Activated T-helper 1 cell treated with Interleukin-2 at 50 U/mL for 16 hours (primary cell): ENCODE data around the gene PSORS1C1.
A peak's percentile ranks its signal among the peaks of the same experiment; 100 is the strongest.
"Not testable (repeated sequence)": the region's sequence is repeated elsewhere in the genome, so short reads cannot be mapped to it uniquely, and the experiment has no call there.

Experiments used
- DNase-seq: peaks from one replicate; pipeline ENCODE4 v3.0.0-alpha.2; 2020; ENCODE audit warnings: low read depth

The PSORS1C1 gene, protein sequence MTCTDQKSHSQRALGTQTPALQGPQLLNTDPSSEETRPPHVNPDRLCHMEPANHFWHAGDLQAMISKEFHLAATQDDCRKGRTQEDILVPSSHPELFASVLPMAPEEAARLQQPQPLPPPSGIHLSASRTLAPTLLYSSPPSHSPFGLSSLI

DNA sequence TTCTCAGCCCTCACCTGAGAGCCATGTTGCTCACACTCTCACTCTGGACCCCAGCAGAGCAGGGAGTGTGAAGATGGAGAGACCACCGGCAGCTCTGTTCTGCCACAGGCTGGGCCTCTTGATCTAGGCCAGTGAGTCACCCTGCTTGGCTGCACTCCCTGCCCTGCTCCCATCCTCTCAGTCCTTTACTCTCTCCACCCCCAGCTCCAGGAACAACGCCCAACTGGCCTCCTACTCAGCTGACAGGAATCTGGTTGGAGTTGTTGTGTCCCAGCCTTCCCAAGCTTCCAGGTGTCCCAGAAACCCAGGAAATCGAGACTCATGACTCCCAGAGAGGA, at the start of gene PSORS1C1:
Gene PSORS1C1 (plus strand): TSS at position 260 of the 338 bp plus-strand sequence. CDS start 14,833 bp downstream, outside the sequence.
- DNase-seq, result no peak

DNA sequence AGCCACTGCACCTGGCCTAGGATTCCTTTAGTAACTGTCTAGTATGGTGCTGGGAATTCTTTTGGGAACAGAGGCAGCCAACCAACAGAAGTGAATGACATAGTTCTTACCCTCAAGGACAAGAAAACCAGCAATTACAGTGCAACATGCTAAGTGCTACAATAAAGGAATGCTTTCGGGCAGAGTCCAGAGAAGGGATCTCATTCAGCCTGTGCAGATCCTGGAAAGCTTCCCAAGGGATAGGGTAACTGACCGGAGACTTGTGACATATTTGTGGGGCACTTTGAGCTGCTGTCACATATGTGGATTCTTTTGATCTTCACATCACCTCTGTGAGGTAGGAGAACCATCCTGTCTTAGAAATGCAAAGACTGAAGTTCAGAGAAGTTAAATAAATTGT, 49.0 kb upstream of the PSORS1C1 start:
- DNase-seq, result no peak

DNA sequence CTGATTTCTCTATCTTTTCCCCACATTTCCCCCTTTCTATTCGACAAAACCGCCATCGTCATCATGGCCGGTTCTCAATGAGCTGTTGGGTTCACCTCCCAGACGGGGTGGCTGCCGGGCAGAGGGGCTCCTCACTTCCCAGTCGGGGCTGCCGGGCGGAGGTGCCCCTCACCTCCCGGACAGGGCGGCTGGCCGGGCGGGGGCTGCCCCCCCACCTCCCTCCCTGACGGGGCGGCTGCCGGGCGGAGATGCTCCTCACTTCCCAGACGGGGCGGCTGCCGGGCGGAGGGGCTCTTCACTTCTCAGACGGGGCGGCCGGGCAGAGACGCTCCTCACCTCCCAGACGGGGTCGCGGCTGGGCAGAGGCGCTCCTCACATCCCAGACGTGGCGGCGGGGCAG, 47.6 kb upstream of the PSORS1C1 start:
- not testable (repeated sequence) for DNase-seq

GRCh38 chr6:31067891-31068668, 46.5 kb upstream of the PSORS1C1 start:
- DNase-seq, result not testable (repeated sequence)

DNA sequence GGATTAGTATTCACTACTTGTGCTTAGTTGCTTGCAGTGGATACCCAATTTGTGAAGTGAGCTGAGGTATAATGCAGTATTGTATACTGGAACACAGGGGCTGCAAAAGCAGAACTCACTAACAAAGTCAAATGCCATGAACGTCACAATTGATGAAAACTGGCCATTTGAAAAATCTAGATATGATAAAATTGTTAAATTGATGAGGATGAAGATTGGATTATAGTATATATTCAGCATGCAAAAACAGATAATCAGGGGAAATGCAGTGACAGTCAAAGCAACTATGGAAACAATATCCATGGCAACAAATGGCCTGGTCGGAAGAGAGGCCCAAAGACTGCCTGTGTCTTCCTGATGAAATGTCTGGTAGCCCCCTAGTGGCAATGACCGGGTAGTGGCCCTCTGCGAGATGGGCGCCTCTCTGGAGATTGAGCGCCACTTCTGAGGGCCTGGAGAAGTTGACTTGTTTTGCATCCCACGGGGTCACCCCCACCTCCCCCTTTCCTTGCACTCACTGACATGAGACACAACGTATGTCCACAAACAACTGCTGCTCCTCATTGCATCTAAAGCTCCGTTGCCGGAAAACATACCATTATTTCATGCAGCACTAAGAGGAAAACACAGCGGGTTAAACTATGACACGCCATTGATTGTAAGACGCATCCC, 45.8 kb upstream of the PSORS1C1 start:
- peak; percentile 35 for DNase-seq

DNA sequence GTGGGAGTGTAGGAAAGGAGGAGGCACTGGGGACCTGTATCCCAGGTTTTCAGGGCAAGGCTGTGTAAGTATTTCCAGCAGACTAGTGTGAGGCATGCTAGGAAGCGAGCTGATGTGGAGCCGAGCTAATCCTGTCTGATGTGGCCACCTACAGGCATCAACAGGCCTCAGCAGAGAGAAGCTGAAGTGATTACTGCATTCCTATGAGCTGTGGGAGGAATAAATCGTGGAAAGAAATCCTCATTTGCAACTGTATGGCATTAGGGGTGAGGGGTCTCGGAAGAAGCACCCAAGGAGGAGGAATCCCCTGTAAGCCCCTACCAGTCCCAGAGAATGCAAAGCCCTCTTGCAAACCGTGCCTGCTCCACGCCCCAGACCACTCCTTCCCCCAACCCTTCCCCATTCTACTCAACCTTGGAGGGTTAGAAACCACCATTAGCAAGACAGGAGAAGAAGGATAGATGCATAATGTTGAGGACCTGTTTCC, 43.8 kb upstream of the PSORS1C1 start:
- DNase-seq, result no peak

GRCh38 chr6:31074401-31074800, 40.2 kb upstream of the PSORS1C1 start:
- DNase-seq, result no peak

GRCh38 chr6:31075528-31075927, 39.1 kb upstream of the PSORS1C1 start:
- DNase-seq, result no peak

DNA sequence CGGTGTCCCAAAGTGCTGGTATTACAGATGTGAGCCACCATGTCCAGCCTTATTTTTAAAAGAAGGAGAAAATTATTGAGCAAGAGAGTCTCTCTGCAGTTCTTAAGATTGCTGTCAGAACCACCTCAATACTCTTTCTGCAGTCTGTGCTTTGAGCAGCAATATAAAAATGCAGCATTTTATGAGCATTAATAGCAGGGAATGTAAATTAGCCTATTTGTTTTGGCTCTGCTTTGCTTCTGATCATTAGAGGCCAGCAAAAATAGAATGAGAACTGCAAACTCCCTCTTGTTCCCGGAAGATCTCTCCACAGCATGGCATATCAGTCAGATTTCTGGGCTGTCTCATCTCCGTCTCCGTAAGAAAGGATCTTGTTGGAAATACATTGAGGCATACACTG, 38.0 kb upstream of the PSORS1C1 start:
- DNase-seq, result no peak

- peak; percentile 35 for DNase-seq
Measured at GRCh38 chr6:31079656-31080261, 34.8 kb upstream of the PSORS1C1 start.

DNA sequence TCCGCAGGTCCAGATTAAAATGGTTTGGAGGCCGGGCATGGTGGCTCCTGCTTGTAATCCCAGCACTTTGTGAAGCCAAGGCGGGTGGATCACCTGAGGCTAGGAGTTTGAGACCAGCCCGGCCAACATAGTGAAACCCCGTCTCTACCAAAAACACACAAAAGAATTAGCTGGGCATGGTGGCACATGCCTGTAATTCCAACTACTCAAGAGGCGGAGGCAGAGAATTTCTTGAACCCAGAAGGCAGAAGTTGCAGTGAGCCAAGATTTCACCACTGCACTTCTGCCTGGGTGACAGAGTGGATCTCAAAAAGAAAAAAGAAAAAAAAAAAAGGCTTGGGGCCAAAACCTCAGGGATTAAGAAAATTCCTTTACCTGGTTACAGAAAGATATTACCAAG, 32.7 kb upstream of the PSORS1C1 start:
- DNase-seq, result no peak

- no peak for DNase-seq
Measured at GRCh38 chr6:31083742-31084354, 30.8 kb upstream of the PSORS1C1 start.

DNA sequence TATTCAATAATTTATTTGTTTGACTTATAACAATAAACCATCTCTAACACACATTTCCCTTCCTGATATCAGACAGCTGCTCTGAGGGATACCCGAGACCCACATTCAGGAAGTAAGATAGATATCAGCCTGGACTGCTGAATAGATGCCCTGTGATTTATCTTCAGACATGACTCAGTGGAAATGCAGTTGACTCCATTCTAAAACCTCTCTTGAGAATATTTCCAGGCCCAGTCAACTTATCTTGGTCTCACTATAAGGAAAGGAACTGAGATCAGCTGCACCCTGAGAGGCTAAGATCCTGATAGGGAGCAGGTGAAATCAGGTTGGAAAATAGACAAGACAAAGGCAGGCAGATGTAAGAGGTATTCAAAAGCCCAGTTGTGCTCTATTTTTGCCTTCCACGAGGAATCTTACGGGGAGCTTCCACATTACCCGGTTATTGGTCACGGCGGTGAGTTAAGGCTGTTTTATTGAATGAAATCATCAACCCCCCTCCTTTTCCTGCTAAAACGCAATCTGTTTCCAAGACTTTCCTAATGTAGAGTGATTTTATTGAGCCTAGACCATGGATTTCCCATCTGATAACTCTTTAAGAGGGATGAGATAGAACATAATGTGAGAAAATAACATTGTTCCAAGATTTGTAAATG, 27.7 kb upstream of the PSORS1C1 start:
- no peak for DNase-seq

DNA sequence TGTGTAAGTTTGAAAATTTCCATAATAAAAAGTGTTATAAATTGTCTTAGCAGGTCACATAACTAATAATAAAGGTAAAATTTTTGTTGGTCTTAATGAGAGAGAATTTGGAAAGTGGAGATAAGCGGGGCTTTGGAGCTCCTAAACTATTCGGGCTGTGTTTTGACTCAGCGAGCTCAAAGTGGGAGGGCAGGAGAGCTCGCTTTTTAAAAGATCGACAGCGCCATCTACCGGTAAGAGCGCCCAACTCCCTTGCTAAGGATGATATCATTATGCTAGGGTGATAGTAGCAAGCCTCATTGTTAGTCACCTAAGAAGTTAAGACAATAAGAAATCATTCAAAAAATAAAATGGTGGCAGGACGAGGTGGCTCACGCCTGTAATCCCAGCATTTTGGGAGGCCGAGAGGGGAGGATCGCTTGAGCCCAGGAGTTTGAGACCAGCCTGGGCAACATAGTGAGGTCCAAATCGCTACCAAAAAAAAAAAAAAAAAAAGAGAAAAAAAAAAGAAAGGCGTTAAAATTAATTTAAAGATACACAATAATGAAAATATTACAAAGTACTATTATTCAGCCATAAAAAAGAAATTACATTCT, 27.0 kb upstream of the PSORS1C1 start:
- peak; percentile 73 for DNase-seq

- no peak for DNase-seq
Measured at GRCh38 chr6:31090275-31090972, 24.2 kb upstream of the PSORS1C1 start.

GRCh38 chr6:31090973-31091364, 23.6 kb upstream of the PSORS1C1 start:
- no peak for DNase-seq

GRCh38 chr6:31091680-31092079, 22.9 kb upstream of the PSORS1C1 start:
- DNase-seq, result no peak

DNA sequence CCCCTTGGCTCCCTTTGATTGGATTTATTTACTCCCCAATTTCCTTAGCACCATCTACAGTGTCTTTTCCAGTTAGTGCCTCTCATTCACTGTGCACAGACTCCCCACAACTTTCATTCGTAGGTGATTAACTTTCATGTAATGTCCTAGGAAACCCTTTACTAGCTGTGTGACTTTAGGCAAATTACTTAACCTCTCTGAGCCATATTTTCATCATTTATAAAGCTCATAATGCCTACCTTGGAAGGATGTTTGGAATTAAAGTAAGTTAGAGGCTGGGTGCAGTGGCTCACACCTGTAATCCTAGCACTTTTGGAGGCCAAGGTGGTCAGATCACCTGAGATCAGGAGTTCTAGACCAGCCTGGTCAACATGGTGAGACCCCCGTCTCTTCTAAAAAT, 22.4 kb upstream of the PSORS1C1 start:
- DNase-seq, result no peak

DNA sequence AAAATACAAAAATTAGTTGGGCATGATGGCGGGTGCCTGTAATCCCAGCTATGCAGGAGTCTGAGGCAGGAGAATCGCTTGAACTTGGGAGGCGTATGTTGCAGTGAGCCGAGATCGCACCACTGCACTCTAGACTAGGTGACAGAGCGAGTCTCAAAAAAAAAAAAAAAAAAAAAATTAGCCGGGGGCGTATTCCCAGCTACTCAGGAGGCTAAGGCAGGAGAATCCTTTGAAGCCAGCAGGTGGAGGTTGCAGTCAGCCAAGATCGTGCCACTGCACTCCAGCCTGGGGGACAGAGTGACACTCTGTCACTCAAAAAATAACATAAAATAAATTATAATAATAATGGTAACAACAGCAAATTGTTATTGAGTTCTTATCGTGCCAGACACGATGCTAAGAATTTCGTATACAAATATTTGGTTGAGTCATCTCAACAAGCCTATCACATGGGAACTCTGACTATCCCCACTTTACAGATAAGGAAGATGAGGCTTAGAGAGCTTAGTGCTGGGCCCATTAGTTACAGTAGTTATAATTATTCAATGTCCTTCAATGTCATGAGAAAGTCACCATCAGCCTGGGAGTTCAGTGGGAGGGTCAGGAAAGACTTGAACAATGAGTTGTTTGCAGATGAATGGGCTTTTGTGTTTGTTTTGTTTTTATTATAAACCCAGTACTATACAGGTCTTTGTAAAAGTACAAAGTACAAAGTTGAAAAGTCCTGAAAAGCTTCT, 21.7 kb upstream of the PSORS1C1 start:
- DNase-seq, result no peak

GRCh38 chr6:31094389-31094881, 20.2 kb upstream of the PSORS1C1 start:
- DNase-seq, result peak; percentile 42
